Muscle of leg (tissue), 11 donors: ENCODE measurements around the gene ACVR2B. TPM values are rescaled to one million over a fixed set of nuclear protein-coding genes. Genes with fewer than 3 reads are reported as not detected.

Experiments
- DNase-seq: peaks from one replicate; pipeline ENCODE4 v3.0.0; 2013
- H3K27ac ChIP-seq: one replicate; pipeline ENCODE4 v1.5.1; 2013; ENCODE audit warnings: mild to moderate bottlenecking, low read length, control low read depth
- H3K27me3 ChIP-seq: one replicate; pipeline ENCODE4 v1.6.1; 2013; ENCODE audit warnings: low read length; ENCODE audit not compliant: control insufficient read depth, insufficient read depth
- H3K36me3 ChIP-seq: one replicate; pipeline ENCODE4 v1.6.1; 2013; ENCODE audit warnings: low read length; ENCODE audit not compliant: control insufficient read depth, insufficient read depth
- H3K4me1 ChIP-seq: one replicate; pipeline ENCODE4 v1.6.1; 2013; ENCODE audit warnings: low read length; ENCODE audit not compliant: control insufficient read depth, insufficient read depth
- H3K4me3 ChIP-seq: one replicate; pipeline ENCODE4 v1.5.1; 2013; ENCODE audit warnings: low read length, control low read depth
- H3K9me3 ChIP-seq: replicated peaks from 2 replicates; pipeline ENCODE4 v1.6.1; 2013; ENCODE audit warnings: low read depth, low read length; ENCODE audit not compliant: control insufficient read depth
- WGBS: methylation state at CpG from one replicate; pipeline ENCODE4 v1.1.5; 2013; ENCODE audit warnings: missing lambda C conversion rate; ENCODE audit not compliant: insufficient coverage; 5-methylcytosine and 5-hydroxymethylcytosine counted together
- polyA plus RNA-seq, 8 donors: library from polyadenylated mRNA; unstranded; fragments of 120-200 nt; gene quantifications; one replicate each; pipeline versions ENCODE4 v1.2.1 to v1.2.3, GENCODE V29; 2013; ENCODE audit warnings: inconsistent platforms in 1 of 8, low replicate concordance in 1 of 8; ENCODE audit not compliant: insufficient read length in 8 of 8, insufficient read depth in 1 of 8
- total RNA-seq: library from RNA; stranded (reverse); fragments of 120-200 nt; gene quantifications from one replicate; pipeline ENCODE4 v1.2.4, GENCODE V29; 2013

The ACVR2B gene
- total and polyA plus RNA-seq, 9 donors = 7.9 to 17.6 (median 13.7) TPM

- 100% methylated on average over 2 of the region's 2 CpGs for WGBS
- H3K27me3 ChIP-seq = no peaks in the 10 kb centered on the region
- no peak overlapping the region for H3K27ac ChIP-seq
- H3K36me3 ChIP-seq = peaks cover 16% of the 10 kb centered on the region
- no peak overlapping the region for H3K4me3 ChIP-seq
- DNase-seq = peak; percentile 60
- peaks cover 38% of the 10 kb centered on the region for H3K4me1 ChIP-seq
- peaks cover 8% of the 10 kb centered on the region for H3K9me3 ChIP-seq
These were observed 19.5 kb downstream of the ACVR2B start for GRCh38 chr3:38473229-38473628.

- H3K27ac ChIP-seq = no peak overlapping the region
- peaks cover 26% of the 10 kb centered on the region for H3K36me3 ChIP-seq
- no peaks in the 10 kb centered on the region for H3K27me3 ChIP-seq
- peaks cover 3% of the 10 kb centered on the region for H3K9me3 ChIP-seq
- 97% methylated on average over 4 of the region's 7 CpGs for WGBS
- peaks cover 38% of the 10 kb centered on the region for H3K4me1 ChIP-seq
- DNase-seq = no peak
- H3K4me3 ChIP-seq = no peak overlapping the region
These were observed 21.4 kb downstream of the ACVR2B start for GRCh38 chr3:38474928-38475605.

- H3K27me3 ChIP-seq = no peaks in the 10 kb centered on the region
- H3K4me1 ChIP-seq = peaks cover 38% of the 10 kb centered on the region
- no peak overlapping the region for H3K27ac ChIP-seq
- 78% methylated on average over 3 of the region's 6 CpGs for WGBS
- H3K9me3 ChIP-seq = no peaks in the 10 kb centered on the region
- no peak for DNase-seq
- H3K4me3 ChIP-seq = no peak overlapping the region
- H3K36me3 ChIP-seq = peaks cover 32% of the 10 kb centered on the region
These were observed 22.0 kb downstream of the ACVR2B start for GRCh38 chr3:38475716-38476115.

GRCh38 chr3:38476157-38476756, 22.6 kb downstream of the ACVR2B start:
- WGBS = 63% methylated on average over 3 of the region's 5 CpGs
- Histone ChIP-seq H3K36me3 (peaks cover 37% of the 10 kb centered on the region), H3K27ac (no peak overlapping the region), H3K27me3 (no peaks in the 10 kb centered on the region), H3K4me1 (peaks cover 38% of the 10 kb centered on the region), H3K4me3 (no peak overlapping the region), H3K9me3 (no peaks in the 10 kb centered on the region)
- DNase-seq = no peak

- no peak overlapping the region for H3K27ac ChIP-seq
- H3K36me3 ChIP-seq = peaks cover 44% of the 10 kb centered on the region
- no peaks in the 10 kb centered on the region for H3K27me3 ChIP-seq
- no peak for DNase-seq
- no peaks in the 10 kb centered on the region for H3K9me3 ChIP-seq
- H3K4me3 ChIP-seq = no peak overlapping the region
- 97% methylated on average over 12 of the region's 21 CpGs for WGBS
- peaks cover 34% of the 10 kb centered on the region for H3K4me1 ChIP-seq
These were observed 23.5 kb downstream of the ACVR2B start for GRCh38 chr3:38477057-38477820.

GRCh38 chr3:38477839-38478450, 24.3 kb downstream of the ACVR2B start:
- 87% methylated on average over 14 of the region's 15 CpGs for whole genome bisulfite sequencing
- Histone ChIP-seq H3K36me3 (peaks cover 51% of the 10 kb centered on the region), H3K4me3 (no peak overlapping the region), H3K27ac (no peak overlapping the region), H3K27me3 (no peaks in the 10 kb centered on the region), H3K4me1 (peaks cover 27% of the 10 kb centered on the region), H3K9me3 (no peaks in the 10 kb centered on the region)
- no peak for DNase-seq

- Histone ChIP-seq H3K27ac (no peak overlapping the region), H3K36me3 (peaks cover 59% of the 10 kb centered on the region), H3K4me3 (no peak overlapping the region), H3K4me1 (peaks cover 19% of the 10 kb centered on the region), H3K27me3 (no peaks in the 10 kb centered on the region), H3K9me3 (no peaks in the 10 kb centered on the region)
- no peak for DNase-seq
- WGBS = 85% methylated on average over 9 of the region's 9 CpGs
These were observed 25.2 kb downstream of the ACVR2B start for GRCh38 chr3:38478901-38479300.

- Histone ChIP-seq H3K27me3 (no peaks in the 10 kb centered on the region), H3K36me3 (peaks cover 64% of the 10 kb centered on the region), H3K4me1 (peaks cover 15% of the 10 kb centered on the region), H3K9me3 (no peaks in the 10 kb centered on the region), H3K4me3 (no peak overlapping the region), H3K27ac (no peak overlapping the region)
- peak; percentile 73 for DNase-seq
- 95% methylated on average over 8 of the region's 10 CpGs for WGBS
These were observed 25.9 kb downstream of the ACVR2B start for GRCh38 chr3:38479431-38480092.

GRCh38 chr3:38480093-38480445, 26.4 kb downstream of the ACVR2B start:
- Histone ChIP-seq H3K9me3 (no peaks in the 10 kb centered on the region), H3K4me1 (peaks cover 11% of the 10 kb centered on the region), H3K36me3 (peaks cover 64% of the 10 kb centered on the region), H3K4me3 (no peak overlapping the region), H3K27me3 (no peaks in the 10 kb centered on the region), H3K27ac (no peak overlapping the region)
- DNase-seq = no peak
- WGBS = 83% methylated on average over 1 of the region's 3 CpGs
